ENCODE measurements around the gene FAM193A.
"Not testable (repeated sequence)": the region's sequence is repeated elsewhere in the genome, so short reads cannot be mapped to it uniquely, and the experiment has no call there.

The FAM193A gene

GRCh38 chr4:2726881-2727280 lies 190.4 kb downstream of the FAM193A start:
- DNase-seq (ENCODE audit: low read depth in 3 of 3), result not testable (repeated sequence)

DNA sequence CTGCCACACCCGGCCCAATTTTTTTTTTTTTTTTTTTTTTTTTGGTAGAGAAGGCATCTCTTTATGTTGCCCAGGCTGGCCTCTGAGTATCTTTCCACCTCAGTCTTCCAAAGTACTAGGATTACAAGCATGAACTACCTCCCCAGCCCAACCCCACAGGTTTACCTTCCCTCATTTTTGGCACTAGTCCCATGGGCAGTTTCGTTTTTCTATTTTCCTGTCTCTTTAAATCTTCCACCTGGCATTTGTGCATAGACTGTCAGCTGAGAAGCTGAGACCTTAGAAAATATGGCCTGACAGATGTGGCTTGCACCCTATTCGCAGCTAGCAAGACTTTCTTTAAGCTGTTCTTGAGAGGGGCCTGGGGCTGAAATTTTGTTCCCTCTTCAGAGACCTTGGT lies 191.8 kb downstream of the FAM193A start:
- DNase-seq (ENCODE audit: low read depth in 3 of 3), result no peak

GRCh38 chr4:2728806-2729532 lies 192.5 kb downstream of the FAM193A start:
- DNase-seq (ENCODE audit: low read depth in 3 of 3), result no peak

DNA sequence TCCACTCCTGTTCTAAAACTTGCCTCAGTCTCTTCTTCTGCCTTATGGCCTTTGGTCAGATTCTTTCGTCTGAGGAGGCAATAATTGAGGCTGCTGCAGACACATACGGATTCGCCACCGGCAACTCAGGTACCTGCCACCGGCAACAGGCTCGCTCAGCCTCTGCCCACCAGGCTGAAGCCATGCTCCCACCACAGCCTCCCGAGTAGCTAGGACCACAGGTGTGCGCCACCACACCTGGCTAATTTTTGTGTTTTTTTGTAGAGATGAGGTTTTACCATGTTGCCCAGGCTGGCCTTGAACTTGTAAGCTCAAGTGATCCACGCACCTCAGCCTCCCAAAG lies 193.1 kb downstream of the FAM193A start:
- DNase-seq (ENCODE audit: low read depth in 3 of 3), result no peak

GRCh38 chr4:2731907-2732317 lies 195.5 kb downstream of the FAM193A start:
- DNase-seq (ENCODE audit: low read depth in 3 of 3), result no peak

- DNase-seq (ENCODE audit: low read depth in 3 of 3), result no peak
These were observed 196.1 kb downstream of the FAM193A start for GRCh38 chr4:2732526-2732925.

- no peak for DNase-seq (ENCODE audit: low read depth in 3 of 3)
These were observed 196.8 kb downstream of the FAM193A start for GRCh38 chr4:2733001-2733843.

DNA sequence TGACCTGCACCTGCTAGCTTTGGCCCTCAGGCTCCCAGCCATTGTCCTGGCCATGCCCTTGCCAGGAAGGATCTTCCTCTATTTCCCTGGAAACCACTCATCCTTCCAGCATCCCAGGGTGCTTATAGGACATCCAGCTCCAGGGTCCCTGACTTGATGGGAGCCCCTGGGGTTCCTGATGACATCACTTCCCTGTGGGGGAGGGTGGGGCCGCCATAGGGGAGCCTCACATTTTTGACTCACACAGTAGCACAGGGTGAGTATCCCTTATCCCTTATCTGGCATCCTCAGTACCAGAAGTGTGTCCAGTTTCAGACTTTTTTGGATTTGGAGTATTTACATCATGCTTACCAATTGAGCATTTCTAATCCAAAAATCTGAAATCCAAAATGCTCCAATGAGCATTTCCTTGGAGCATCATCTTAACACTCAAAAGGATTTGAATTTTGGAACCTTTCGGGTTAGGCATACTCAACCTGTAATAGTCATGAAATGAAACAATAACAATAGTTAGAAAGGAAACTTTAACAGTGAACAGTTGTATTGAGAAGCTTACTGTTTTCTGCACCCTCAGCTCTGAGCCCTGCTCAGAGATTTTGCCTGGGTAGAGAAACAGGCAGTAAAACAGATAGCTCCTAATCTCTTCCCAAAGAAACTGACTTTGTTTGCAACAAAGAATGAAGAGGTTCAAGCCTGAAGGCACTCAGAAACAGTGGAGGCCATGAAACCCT lies 197.6 kb downstream of the FAM193A start:
- no peak for DNase-seq (ENCODE audit: low read depth in 3 of 3)

- DNase-seq (ENCODE audit: low read depth in 3 of 3), result no peak
These were observed 198.2 kb downstream of the FAM193A start for GRCh38 chr4:2734612-2735011.

- no peak for DNase-seq (ENCODE audit: low read depth in 3 of 3)
These were observed 199.4 kb downstream of the FAM193A start for GRCh38 chr4:2735869-2736268.

DNA sequence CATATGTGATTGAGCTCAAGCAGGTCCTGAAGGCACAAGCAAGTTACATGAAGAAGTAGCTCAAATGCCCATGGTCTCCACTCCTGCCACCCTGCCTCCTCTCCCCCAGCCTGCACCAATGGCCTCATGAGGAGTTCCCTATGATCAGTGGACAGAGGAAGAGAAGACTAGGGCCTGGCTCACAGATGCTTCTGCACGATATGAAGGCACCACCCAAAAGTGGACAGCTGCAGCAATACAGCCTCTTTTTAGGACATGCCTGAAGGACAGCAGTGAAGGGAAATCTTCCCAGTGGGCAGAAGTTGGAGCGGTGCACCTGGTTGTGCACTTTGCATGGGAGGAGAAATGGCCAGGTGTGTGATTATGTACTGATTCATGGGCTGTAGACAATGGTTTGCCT lies 201.8 kb downstream of the FAM193A start:
- DNase-seq (ENCODE audit: low read depth in 3 of 3), result not testable (repeated sequence)

DNA sequence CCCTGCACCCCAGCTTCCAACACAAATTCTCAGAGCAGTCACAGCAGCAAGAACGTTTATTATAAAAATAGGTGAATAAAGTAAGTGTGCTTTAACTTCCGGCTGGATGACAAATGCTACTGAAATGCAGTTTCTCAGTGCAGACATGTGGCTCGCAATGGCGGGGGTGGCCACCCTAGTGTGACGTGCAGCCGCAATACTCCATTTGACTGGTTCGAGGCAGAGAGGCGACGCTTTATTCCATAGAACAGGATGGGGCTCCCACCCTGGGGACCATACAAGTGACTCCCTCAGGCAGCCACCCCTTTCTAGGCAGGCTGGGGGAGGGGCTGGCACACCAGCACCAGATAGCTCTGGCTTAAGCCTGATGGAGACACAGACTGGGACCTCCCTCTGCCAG lies 205.2 kb downstream of the FAM193A start:
- no peak for DNase-seq (ENCODE audit: low read depth in 3 of 3)

- DNase-seq (ENCODE audit: low read depth in 3 of 3), result no peak
These were observed 205.8 kb downstream of the FAM193A start for GRCh38 chr4:2742081-2742822.

GRCh38 chr4:2742823-2743517 lies 206.5 kb downstream of the FAM193A start:
- DNase-seq (ENCODE audit: low read depth in 3 of 3), result no peak

- no peak for DNase-seq (ENCODE audit: low read depth in 3 of 3)
These were observed 207.3 kb downstream of the FAM193A start for GRCh38 chr4:2743518-2744445.

DNA sequence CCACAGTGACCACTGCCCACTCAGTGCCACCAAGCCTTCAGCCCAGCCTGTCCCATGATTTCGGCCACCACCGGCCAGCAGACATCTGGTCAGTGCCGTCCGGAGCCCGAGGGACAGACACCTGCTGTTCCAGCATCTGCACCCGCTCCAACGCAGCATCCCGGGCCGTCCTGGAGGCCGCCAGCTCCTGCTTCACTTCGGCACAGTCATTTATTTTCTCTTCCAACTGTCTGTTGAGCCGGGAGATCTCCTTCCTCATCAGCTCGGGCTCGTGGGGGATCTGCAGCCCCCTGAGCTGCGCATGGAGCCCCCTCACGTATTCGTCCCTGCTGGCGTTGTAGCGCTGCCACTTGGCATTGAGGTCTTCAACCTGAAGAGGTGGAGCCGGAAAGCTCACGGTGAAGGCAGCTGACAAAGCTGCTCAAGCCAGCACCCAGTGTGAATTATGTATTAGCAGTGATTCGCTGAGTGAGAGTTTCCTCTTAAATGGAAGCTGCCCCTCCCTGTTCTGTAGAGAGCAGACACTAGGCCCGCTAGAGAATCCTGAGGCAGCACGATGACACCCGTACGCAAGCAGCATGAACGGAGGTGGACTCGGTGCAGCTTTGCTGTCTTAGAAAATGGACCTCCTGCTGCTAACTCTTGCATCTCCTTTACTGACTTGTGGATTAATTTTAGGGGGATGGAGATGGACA lies 208.3 kb downstream of the FAM193A start:
- DNase-seq (ENCODE audit: low read depth in 3 of 3), result no peak

GRCh38 chr4:2745516-2745915 lies 209.1 kb downstream of the FAM193A start:
- no peak for DNase-seq (ENCODE audit: low read depth in 3 of 3)

DNA sequence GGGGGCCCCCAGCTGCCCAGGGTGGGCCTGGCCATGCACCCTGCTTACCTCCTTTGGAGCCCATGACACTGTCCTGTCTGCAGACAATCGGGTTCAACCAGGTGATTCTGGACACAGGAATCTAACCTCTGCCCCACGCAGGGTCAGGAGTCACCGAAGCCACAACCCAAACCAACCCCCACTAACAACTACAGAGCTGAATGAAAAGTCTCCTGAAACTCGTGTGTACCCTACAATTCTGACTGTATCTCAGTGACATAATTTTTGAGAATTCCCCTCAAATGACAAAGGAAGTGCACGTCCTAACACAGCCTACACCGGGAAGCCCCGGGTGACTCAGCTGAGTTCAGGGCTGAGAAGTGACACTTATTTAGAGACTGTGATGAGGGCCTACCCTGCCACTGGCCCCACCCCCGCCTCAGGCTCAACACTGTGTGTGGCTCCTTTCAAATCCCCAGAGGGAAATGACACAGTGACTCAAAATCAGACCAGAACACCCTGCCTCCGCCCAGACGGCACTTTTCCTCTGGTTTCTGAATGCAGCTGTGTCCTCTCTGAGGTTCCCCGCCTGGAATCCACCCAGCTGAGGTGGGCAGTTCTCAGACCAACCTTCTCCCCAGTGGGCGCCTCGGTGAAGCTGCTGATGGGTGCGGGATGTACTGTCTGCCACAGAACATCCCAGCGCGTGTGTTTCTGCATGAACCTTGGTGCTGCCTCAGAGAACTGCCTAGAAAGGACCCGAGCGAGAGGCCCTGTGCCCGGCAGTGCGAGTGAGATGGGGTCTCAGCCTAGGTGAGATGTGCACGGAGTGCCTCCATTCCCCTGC lies 209.7 kb downstream of the FAM193A start:
- DNase-seq (ENCODE audit: low read depth in 3 of 3), result peak; percentile 90 to 95 (median 92)

Data from stimulated activated CD4-positive, alpha-beta T cell treated with anti-CD3 and anti-CD28 coated beads, TNF-alpha, amount 100 ng/mL, for 48 hours (primary cell).